ENCODE data around the gene PLPP3. TPM values are rescaled to one million over a fixed set of nuclear protein-coding genes. Genes with fewer than 3 reads are reported as not detected.

Gene PLPP3
- total and polyA plus RNA-seq, 12 donors = 11.7 to 156 (median 96.1) TPM

DNA sequence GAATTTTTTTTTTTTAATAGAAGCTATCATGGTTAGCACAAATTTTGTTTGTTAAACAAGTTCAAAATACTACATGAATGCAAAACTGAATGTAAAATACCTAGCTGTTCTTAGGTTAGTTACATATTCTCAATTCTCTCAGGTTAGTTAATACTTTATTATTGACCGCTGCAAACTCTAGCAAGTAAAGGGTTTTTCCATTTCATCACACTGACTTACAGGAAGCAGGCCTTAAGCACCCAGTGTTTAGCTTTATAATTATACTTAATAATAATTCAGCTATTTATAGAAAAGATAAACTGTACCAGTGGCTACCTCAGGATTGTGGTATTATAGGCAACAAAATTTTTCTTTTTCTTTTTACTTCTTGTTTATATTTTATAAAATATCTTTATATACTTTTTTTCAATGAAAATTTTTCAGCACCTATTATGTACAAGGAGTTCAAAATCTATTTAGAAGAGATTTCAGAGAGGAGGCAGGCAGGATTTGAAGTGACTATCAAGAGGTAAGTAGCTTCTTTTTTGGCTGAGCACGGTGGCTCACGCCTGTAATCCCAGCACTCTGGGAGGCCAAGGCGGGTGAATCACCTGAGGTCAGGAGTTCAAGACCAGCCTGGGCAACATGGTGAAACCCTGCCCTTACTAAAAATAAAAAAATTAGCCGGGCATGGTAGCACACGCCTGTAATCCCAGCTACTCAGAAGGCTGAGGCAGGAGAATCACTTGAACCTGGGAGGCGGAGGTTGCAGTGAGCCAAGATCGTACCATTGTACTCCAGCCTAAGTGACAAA is 17.9 kb downstream of the PLPP3 start:
- 69 to 78% (median 74%) methylated on average over 8 of the region's 8 CpGs for WGBS, 4 donors
- Histone ChIP-seq H3K27me3 (no peaks in the 10 kb centered on the region), H3K4me1 (replicated peaks in 1 of 2) (peaks cover 0 to 41% of the 10 kb centered on the region in 2 donors), H3K27ac (no peak overlapping the region), H3K4me3 (no peak overlapping the region), H3K9me3 (replicated peaks in 1 of 3) (no peaks in the 10 kb centered on the region), H3K36me3 (replicated peaks in 1 of 2) (no peaks in the 10 kb centered on the region)
- intact Hi-C loops (cut with DNase I) = no loop called here
- DNase-seq = no peak
- no peak for TF ChIP-seq POLR2A (IDR thresholded peaks at IDR 0.05)
- TF ChIP-seq, protein P1, sequence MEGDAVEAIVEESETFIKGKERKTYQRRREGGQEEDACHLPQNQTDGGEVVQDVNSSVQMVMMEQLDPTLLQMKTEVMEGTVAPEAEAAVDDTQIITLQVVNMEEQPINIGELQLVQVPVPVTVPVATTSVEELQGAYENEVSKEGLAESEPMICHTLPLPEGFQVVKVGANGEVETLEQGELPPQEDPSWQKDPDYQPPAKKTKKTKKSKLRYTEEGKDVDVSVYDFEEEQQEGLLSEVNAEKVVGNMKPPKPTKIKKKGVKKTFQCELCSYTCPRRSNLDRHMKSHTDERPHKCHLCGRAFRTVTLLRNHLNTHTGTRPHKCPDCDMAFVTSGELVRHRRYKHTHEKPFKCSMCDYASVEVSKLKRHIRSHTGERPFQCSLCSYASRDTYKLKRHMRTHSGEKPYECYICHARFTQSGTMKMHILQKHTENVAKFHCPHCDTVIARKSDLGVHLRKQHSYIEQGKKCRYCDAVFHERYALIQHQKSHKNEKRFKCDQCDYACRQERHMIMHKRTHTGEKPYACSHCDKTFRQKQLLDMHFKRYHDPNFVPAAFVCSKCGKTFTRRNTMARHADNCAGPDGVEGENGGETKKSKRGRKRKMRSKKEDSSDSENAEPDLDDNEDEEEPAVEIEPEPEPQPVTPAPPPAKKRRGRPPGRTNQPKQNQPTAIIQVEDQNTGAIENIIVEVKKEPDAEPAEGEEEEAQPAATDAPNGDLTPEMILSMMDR (IDR thresholded peaks at IDR 0.05) = no peak

- Histone ChIP-seq H3K27ac (no peak overlapping the region), H3K27me3 (no peaks in the 10 kb centered on the region), H3K9me3 (replicated peaks in 1 of 3) (no peaks in the 10 kb centered on the region), H3K36me3 (replicated peaks in 1 of 2) (no peaks in the 10 kb centered on the region), H3K4me3 (no peak overlapping the region), H3K4me1 (replicated peaks in 1 of 2) (peaks cover 0 to 17% of the 10 kb centered on the region in 2 donors)
- WGBS, 4 donors = 74 to 86% (median 80%) methylated on average over 7 of the region's 7 CpGs
- TF ChIP-seq, protein P1 (IDR thresholded peaks at IDR 0.05) = no peak
- no peak for TF ChIP-seq POLR2A (IDR thresholded peaks at IDR 0.05)
- intact Hi-C loops (cut with DNase I) = no loop called here
- no peak for DNase-seq
These were observed 21.6 kb downstream of the PLPP3 start for GRCh38 chr1:56557746-56558145.

GRCh38 chr1:56555448-56555847 is 23.9 kb downstream of the PLPP3 start:
- no peaks in the 10 kb centered on the region for H3K9me3 ChIP-seq (replicated peaks in 1 of 3)
- H3K27me3 ChIP-seq = no peaks in the 10 kb centered on the region
- 79 to 87% (median 85%) methylated on average over 2 of the region's 2 CpGs for WGBS, 4 donors
- H3K4me3 ChIP-seq = no peak overlapping the region
- TF ChIP-seq, protein P1 (IDR thresholded peaks at IDR 0.05) = no peak
- TF ChIP-seq POLR2A (IDR thresholded peaks at IDR 0.05) = no peak
- H3K36me3 ChIP-seq (replicated peaks in 1 of 2) = no peaks in the 10 kb centered on the region
- no peak overlapping the region for H3K27ac ChIP-seq
- peaks cover 0 to 2% of the 10 kb centered on the region in 2 donors for H3K4me1 ChIP-seq (replicated peaks in 1 of 2)
- intact Hi-C loops (cut with DNase I) = no loop called here
- DNase-seq = no peak

GRCh38 chr1:56553046-56553445 is 26.3 kb downstream of the PLPP3 start:
- WGBS, 4 donors = 0 to 92% (median 59%) methylated on average over 1 of the region's 1 CpG
- Histone ChIP-seq H3K4me3 (no peak overlapping the region), H3K4me1 (replicated peaks in 1 of 2) (peaks cover 7 to 10% of the 10 kb centered on the region in 2 donors), H3K36me3 (replicated peaks in 1 of 2) (no peaks in the 10 kb centered on the region), H3K9me3 (replicated peaks in 1 of 3) (no peaks in the 10 kb centered on the region), H3K27me3 (no peaks in the 10 kb centered on the region), H3K27ac (no peak overlapping the region)
- DNase-seq = no peak
- TF ChIP-seq POLR2A (IDR thresholded peaks at IDR 0.05) = no peak
- TF ChIP-seq, protein P1 (IDR thresholded peaks at IDR 0.05) = no peak
- intact Hi-C loops (cut with DNase I) = no loop called here

Measured in adrenal gland (tissue), 12 donors.